ENCODE data around the gene HHIP. TPM values are rescaled to one million over a fixed set of nuclear protein-coding genes. Genes with fewer than 3 reads are reported as not detected.
"Not testable (repeated sequence)": the region's sequence is repeated elsewhere in the genome, so short reads cannot be mapped to it uniquely, and the experiment has no call there.

Gene HHIP
- total RNA-seq, 1 donor: not detected

DNA sequence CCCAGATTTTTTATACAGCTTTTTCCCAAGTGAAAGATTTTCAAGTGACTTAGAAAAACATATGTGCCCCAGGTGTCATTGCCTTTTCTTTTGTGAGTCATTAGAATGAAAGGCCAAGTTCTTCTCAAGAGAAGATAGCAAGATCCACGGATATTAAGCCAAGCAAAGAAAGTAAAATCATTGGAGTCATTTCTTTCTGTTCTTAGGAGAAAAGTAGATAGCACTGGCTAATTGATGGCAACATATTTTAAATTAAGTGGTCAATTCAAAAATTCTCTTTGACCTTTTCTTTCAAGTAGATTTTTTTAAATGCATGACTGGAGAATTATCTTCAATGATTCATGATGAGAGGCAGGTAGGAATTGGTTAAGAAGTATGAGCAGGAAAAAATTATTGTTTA lies 94.4 kb downstream of the HHIP start:
- Histone ChIP-seq H3K9me3 (ENCODE audit: low read depth, low read length) (no peaks in the 10 kb centered on the region), H3K4me1 (ENCODE audit: insufficient read depth, low read length) (no peaks in the 10 kb centered on the region), H3K4me3 (ENCODE audit: low read length) (no peak overlapping the region), H3K27me3 (ENCODE audit: insufficient read depth, low read length) (no peaks in the 10 kb centered on the region)

DNA sequence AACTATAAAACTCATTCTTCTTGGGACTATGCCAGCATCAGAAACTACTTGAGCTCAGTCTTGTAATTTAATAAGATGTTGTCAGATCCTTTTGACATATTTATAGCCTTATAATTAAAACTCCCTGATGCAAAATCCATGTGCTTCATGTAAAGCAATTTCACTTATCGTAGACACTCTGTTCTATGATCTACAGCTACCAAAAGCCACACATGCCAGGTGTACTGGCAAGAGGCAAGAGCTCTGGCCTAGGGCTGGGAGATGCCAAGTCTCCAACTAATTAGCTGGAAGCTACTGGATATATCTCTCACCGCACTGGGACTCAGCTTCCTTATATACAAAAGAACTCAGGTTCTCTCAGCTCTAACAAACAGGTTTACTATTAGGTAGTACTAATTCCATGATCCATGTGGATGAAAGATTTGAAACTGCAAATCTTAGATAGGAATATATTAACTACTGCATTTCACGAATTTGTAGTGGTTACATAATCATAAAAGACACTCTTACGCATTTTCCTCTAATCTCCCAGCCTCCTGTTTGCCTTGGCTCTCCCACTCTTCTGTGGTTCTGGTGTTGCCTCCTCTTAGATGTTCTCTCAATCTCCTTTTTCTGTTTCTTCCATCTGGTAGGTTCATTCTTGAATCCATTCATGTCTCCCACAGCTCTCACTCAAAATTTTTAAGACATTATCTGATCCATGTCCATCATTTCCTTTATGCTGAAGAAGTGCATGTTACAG lies 103.0 kb downstream of the HHIP start:
- no peak overlapping the region for H3K4me3 ChIP-seq (ENCODE audit: low read length)
- no peaks in the 10 kb centered on the region for H3K4me1 ChIP-seq (ENCODE audit: insufficient read depth, low read length)
- no peaks in the 10 kb centered on the region for H3K9me3 ChIP-seq (ENCODE audit: low read depth, low read length)
- H3K27me3 ChIP-seq (ENCODE audit: insufficient read depth, low read length): no peaks in the 10 kb centered on the region

DNA sequence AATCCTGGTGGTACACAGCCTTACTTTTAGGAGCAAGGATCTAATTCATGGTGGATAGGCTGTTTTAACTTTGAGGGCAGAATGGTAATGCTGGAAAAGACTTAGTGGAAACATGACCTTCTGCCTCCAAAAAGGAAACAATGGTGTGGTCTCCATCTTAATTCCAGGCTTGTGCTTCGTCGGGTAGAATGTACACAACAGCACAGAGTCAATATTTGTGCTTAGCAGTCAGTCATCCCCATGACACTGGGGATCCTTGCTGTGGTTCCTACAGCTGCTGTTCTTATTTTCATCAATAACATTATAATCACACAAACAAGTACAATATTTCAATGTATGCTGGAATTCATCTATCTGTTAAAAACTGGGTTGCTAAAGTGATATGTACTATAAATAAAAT lies 104.4 kb downstream of the HHIP start:
- H3K4me3 ChIP-seq (ENCODE audit: low read length): no peak overlapping the region
- H3K27me3 ChIP-seq (ENCODE audit: insufficient read depth, low read length): no peaks in the 10 kb centered on the region
- no peaks in the 10 kb centered on the region for H3K4me1 ChIP-seq (ENCODE audit: insufficient read depth, low read length)
- H3K9me3 ChIP-seq (ENCODE audit: low read depth, low read length): no peaks in the 10 kb centered on the region

- H3K9me3 ChIP-seq (ENCODE audit: low read depth, low read length): no peaks in the 10 kb centered on the region
- no peak overlapping the region for H3K4me3 ChIP-seq (ENCODE audit: low read length)
- H3K27me3 ChIP-seq (ENCODE audit: insufficient read depth, low read length): no peaks in the 10 kb centered on the region
- no peaks in the 10 kb centered on the region for H3K4me1 ChIP-seq (ENCODE audit: insufficient read depth, low read length)
Observed at GRCh38 chr4:144754562-144755410, 108.8 kb downstream of the HHIP start.

DNA sequence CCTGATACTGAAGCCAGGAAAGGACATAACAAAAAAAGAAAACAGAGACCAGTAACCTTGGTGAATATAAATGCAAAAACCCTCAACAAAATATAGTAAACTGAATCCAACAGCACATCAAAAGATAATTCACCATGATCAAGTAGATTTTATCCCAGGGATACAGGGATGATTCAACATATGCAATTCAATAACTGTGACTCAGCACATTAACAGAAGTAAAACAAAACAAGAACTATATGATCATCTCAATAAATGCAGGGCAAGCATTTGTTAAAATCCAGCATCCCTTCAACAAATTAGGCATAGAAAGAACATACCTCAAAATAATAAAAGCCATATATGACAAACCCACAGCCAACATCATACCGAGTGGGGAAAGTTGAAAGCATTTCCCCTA lies 112.0 kb downstream of the HHIP start:
- Histone ChIP-seq H3K4me3 (ENCODE audit: low read length) (no peak overlapping the region), H3K27me3 (ENCODE audit: insufficient read depth, low read length) (no peaks in the 10 kb centered on the region), H3K4me1 (ENCODE audit: insufficient read depth, low read length) (no peaks in the 10 kb centered on the region), H3K9me3 (ENCODE audit: low read depth, low read length) (no peaks in the 10 kb centered on the region)

GRCh38 chr4:144768809-144769208 lies 122.9 kb downstream of the HHIP start:
- not testable (repeated sequence) for H3K4me3 ChIP-seq (ENCODE audit: low read length); H3K4me1 ChIP-seq (ENCODE audit: insufficient read depth, low read length); H3K9me3 ChIP-seq (ENCODE audit: low read depth, low read length); H3K27me3 ChIP-seq (ENCODE audit: insufficient read depth, low read length)

- Histone ChIP-seq H3K4me1 (ENCODE audit: insufficient read depth, low read length) (no peaks in the 10 kb centered on the region), H3K27me3 (ENCODE audit: insufficient read depth, low read length) (no peaks in the 10 kb centered on the region), H3K4me3 (ENCODE audit: low read length) (no peak overlapping the region)
Observed at GRCh38 chr4:144778364-144778763, 132.4 kb downstream of the HHIP start.

GRCh38 chr4:144782345-144782744 lies 136.4 kb downstream of the HHIP start:
- Histone ChIP-seq H3K27me3 (ENCODE audit: insufficient read depth, low read length) (no peaks in the 10 kb centered on the region), H3K9me3 (ENCODE audit: low read depth, low read length) (no peaks in the 10 kb centered on the region), H3K4me3 (ENCODE audit: low read length) (no peak overlapping the region), H3K4me1 (ENCODE audit: insufficient read depth, low read length) (no peaks in the 10 kb centered on the region)

More at GRCh38 chr4:144778364-144778763, 132.4 kb downstream of the HHIP start:
- no peaks in the 10 kb centered on the region for H3K9me3 ChIP-seq (ENCODE audit: low read depth, low read length)

- H3K9me3 ChIP-seq (ENCODE audit: low read depth, low read length): no peaks in the 10 kb centered on the region
- peaks cover 3% of the 10 kb centered on the region for H3K27me3 ChIP-seq (ENCODE audit: insufficient read depth, low read length)
- no peaks in the 10 kb centered on the region for H3K4me1 ChIP-seq (ENCODE audit: insufficient read depth, low read length)
- H3K4me3 ChIP-seq (ENCODE audit: low read length): no peak overlapping the region
Observed at GRCh38 chr4:144785961-144786360, 140.0 kb downstream of the HHIP start.

DNA sequence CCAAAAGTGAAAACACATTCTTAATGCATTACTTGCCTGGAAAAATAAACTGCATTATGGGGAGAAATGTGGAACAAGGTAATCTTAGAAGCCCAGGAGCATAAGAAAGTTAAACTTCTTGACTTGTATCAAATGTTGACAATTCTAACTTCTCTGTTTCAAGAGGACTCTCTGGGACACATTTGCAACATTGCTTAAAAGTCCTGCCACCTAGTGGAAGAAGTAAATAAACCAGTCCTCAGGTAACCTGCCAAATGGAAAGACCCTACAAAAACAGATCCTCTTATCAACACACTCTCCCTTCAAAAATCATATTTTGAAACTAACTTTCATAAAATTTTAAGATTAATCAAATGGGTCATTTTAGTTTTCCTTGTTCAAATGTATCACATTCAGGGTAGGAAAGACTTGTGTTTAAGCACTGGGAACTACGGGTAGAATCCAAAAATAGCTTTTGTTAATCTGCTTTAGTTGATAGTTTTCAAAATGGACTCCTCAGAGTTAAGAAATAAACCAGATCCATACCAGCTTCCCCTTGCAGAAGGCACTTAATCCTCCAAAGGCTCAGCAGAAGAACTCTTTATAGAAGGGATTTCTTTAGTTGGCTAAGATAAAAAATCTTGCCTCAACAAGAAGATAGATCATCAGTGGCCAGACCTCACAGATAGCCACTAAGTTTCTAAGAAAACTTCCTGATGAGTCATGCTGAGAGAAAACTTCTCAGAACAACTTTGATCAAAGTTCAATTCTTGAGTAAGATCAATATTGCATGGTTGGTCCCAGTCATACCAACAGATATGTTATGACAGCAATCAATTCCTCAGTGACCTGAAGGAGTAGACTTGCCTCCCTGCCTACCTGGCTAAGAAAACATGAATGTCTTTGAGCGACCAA lies 141.7 kb downstream of the HHIP start:
- peaks cover 3% of the 10 kb centered on the region for H3K27me3 ChIP-seq (ENCODE audit: insufficient read depth, low read length)

GRCh38 chr4:144788469-144788868 lies 142.5 kb downstream of the HHIP start:
- no peak overlapping the region for H3K4me3 ChIP-seq (ENCODE audit: low read length)
- no peaks in the 10 kb centered on the region for H3K4me1 ChIP-seq (ENCODE audit: insufficient read depth, low read length)
- peaks cover 3% of the 10 kb centered on the region for H3K27me3 ChIP-seq (ENCODE audit: insufficient read depth, low read length)
- H3K9me3 ChIP-seq (ENCODE audit: low read depth, low read length): no peaks in the 10 kb centered on the region

More for the DNA sequence above, 141.7 kb downstream of the HHIP start:
- no peaks in the 10 kb centered on the region for H3K4me1 ChIP-seq (ENCODE audit: insufficient read depth, low read length)
- no peaks in the 10 kb centered on the region for H3K9me3 ChIP-seq (ENCODE audit: low read depth, low read length)
- H3K4me3 ChIP-seq (ENCODE audit: low read length): no peak overlapping the region

- not testable (repeated sequence) for H3K4me1 ChIP-seq (ENCODE audit: insufficient read depth, low read length); H3K4me3 ChIP-seq (ENCODE audit: low read length); H3K27me3 ChIP-seq (ENCODE audit: insufficient read depth, low read length); H3K9me3 ChIP-seq (ENCODE audit: low read depth, low read length)
Observed at GRCh38 chr4:144791933-144792332, 146.0 kb downstream of the HHIP start.

Data from mononuclear cell (primary cell).